ENCODE results near the gene ADAMTS12. TPM values are rescaled to one million over a fixed set of nuclear protein-coding genes. Genes with fewer than 3 reads are reported as not detected.

ADAMTS12 gene
- total RNA-seq, 4 donors from 2014 or later, result 0.22 to 1.2 (median 0.77) TPM

- no peak for TF ChIP-seq CTCF (IDR thresholded peaks at IDR 0.05)
- no peak for TF ChIP-seq POLR2A (IDR thresholded peaks at IDR 0.05)
- intact Hi-C loops (cut with DNase I; ENCODE audit: low total_unique reads), result no loop called here
- no peak overlapping the region for H3K4me3 ChIP-seq (ENCODE audit: low read depth, poor library complexity, severe bottlenecking)
- 58 to 61% methylated on average over 3 of the region's 3 CpGs for WGBS, 2 donors
- no peak for DNase-seq (ENCODE audit: low spot score in 2 of 2)
These were observed 148.7 kb downstream of the ADAMTS12 start for GRCh38 chr5:33743099-33743498.

- WGBS, 2 donors, result 30 to 35% methylated on average over 2 of the region's 2 CpGs
- DNase-seq (ENCODE audit: low spot score in 2 of 2), result no peak
- intact Hi-C loops (cut with DNase I; ENCODE audit: low total_unique reads), result no loop called here
- H3K4me3 ChIP-seq (ENCODE audit: low read depth, poor library complexity, severe bottlenecking), result no peak overlapping the region
- TF ChIP-seq POLR2A (IDR thresholded peaks at IDR 0.05), result no peak
- TF ChIP-seq CTCF (IDR thresholded peaks at IDR 0.05), result no peak
These were observed 149.6 kb downstream of the ADAMTS12 start for GRCh38 chr5:33742181-33742580.

GRCh38 chr5:33738967-33739366, 152.8 kb downstream of the ADAMTS12 start:
- intact Hi-C loops (cut with DNase I; ENCODE audit: low total_unique reads), result no loop called here

GRCh38 chr5:33738097-33738496, 153.7 kb downstream of the ADAMTS12 start:
- intact Hi-C loops (cut with DNase I; ENCODE audit: low total_unique reads), result no loop called here

More at GRCh38 chr5:33738967-33739366, 152.8 kb downstream of the ADAMTS12 start:
- no peak for DNase-seq (ENCODE audit: low spot score in 2 of 2)
- WGBS, 2 donors, result 91 to 95% methylated on average over 6 of the region's 6 CpGs
- H3K4me3 ChIP-seq (ENCODE audit: low read depth, poor library complexity, severe bottlenecking), result no peak overlapping the region
- TF ChIP-seq CTCF (IDR thresholded peaks at IDR 0.05) (no peak), POLR2A (IDR thresholded peaks at IDR 0.05) (no peak)

GRCh38 chr5:33737697-33738096, 154.1 kb downstream of the ADAMTS12 start:
- DNase-seq (ENCODE audit: low spot score in 2 of 2), result no peak
- no peak overlapping the region for H3K4me3 ChIP-seq (ENCODE audit: low read depth, poor library complexity, severe bottlenecking)
- intact Hi-C loops (cut with DNase I; ENCODE audit: low total_unique reads), result no loop called here
- 77 to 87% methylated on average over 2 of the region's 2 CpGs for WGBS, 2 donors
- TF ChIP-seq POLR2A (IDR thresholded peaks at IDR 0.05) (no peak), CTCF (IDR thresholded peaks at IDR 0.05) (no peak)

More at GRCh38 chr5:33738097-33738496, 153.7 kb downstream of the ADAMTS12 start:
- 68 to 76% methylated on average over 3 of the region's 3 CpGs for WGBS, 2 donors
- no peak for TF ChIP-seq POLR2A (IDR thresholded peaks at IDR 0.05)
- no peak for TF ChIP-seq CTCF (IDR thresholded peaks at IDR 0.05)
- no peak overlapping the region for H3K4me3 ChIP-seq (ENCODE audit: low read depth, poor library complexity, severe bottlenecking)
- DNase-seq (ENCODE audit: low spot score in 2 of 2), result no peak

GRCh38 chr5:33737284-33737683, 154.5 kb downstream of the ADAMTS12 start:
- DNase-seq (ENCODE audit: low spot score in 2 of 2), result no peak
- no peak overlapping the region for H3K4me3 ChIP-seq (ENCODE audit: low read depth, poor library complexity, severe bottlenecking)
- 82 to 83% methylated on average over 1 of the region's 1 CpG for WGBS, 2 donors
- no peak for TF ChIP-seq POLR2A (IDR thresholded peaks at IDR 0.05)
- no peak for TF ChIP-seq CTCF (IDR thresholded peaks at IDR 0.05)
- intact Hi-C loops (cut with DNase I; ENCODE audit: low total_unique reads), result no loop called here

Data from lower leg skin (tissue), 4 donors.